ENCODE measurements around the gene TAX1BP1.

TAX1BP1 gene

DNA sequence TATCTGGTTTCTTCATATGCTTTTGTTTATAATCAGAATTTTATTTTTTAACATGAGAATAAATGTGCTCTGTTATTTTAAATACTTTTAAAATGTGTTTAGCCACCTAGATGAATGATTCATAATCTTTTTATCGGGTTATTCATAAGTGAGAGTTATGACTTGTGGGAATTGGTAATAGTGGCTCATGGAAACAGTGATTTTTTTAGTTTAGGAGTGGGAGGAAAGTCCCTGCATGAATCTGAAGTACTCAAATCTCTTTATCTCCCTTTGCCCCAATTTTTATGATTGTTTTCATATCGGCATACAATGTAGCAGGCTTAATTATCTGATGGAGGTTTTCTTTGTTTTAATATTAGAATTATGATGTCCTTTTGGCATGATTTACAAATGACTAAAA is 42.9 kb downstream of the TAX1BP1 start:
- no peak overlapping the region for H3K27ac ChIP-seq
- H3K27me3 ChIP-seq = no peaks in the 10 kb centered on the region
- H3K36me3 ChIP-seq = peaks cover 25 to 64% (median 40%) of the 10 kb centered on the region in 11 experiments
- peaks cover 3 to 74% (median 10%) of the 10 kb centered on the region in 11 experiments; a peak in 12 of 22 replicates for H4K20me1 ChIP-seq
- no peak overlapping the region for H3K4me2 ChIP-seq
- H3K4me3 ChIP-seq = no peak overlapping the region
- no peak overlapping the region for H3K9ac ChIP-seq
- H3K4me1 ChIP-seq = no peaks in the 10 kb centered on the region
- no peaks in the 10 kb centered on the region for H3K9me3 ChIP-seq (replicated peaks in 1 of 11)
- TF ChIP-seq Cebpa-rat (IDR thresholded peaks at IDR 0.05) = no peak

DNA sequence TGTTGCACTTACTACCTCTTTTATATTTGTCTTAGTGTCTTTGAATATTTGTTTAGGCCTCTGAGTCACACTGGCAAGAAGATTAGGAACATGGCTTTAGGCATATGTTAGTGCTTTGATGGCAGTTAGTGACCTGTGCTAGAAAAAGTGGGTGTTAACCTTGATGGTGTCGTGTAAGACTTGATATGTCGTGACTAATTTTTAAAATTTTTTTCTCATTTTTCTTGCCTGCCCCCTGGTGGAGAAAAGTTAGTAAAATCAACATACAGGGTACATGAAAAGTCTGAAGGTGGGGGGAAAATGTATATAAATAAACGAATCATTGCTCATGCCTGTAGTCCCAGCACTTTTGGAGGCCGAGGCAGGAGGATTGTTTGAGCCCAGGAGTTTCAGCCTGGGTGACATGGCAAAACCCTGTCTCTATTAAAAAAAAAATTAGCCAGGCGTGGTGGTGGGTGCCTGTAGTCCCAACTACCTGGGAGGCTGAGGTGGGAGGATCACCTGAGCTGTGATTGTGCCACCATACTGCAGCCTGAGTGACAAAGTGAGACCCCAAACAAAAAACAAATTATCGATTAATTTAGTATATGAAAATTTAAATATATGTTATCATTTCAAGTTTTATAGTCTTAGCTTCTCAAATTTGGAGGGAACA is 44.6 kb downstream of the TAX1BP1 start:
- no peak overlapping the region for H3K4me2 ChIP-seq
- no peak for TF ChIP-seq Cebpa-rat (IDR thresholded peaks at IDR 0.05)
- peaks cover 22 to 62% (median 45%) of the 10 kb centered on the region in 11 experiments for H3K36me3 ChIP-seq

DNA sequence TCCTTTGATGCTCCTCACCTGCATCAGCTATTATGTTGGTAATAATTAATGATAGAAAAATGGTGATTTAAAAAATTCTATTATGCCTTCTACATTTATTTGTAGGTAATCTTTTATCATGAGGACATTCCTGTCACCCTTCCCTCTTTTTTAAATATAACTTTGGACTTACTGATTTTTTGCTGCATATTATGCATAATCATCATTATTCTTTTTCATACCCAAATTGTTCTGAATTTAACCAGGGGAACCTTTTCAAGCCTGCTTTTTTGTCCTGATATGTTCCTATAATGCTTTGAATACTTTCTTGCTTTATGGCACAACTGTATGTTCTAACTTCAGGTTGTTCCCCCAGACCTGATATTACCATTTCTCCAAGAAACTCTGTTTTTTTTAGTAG is 48.5 kb downstream of the TAX1BP1 start:
- Histone ChIP-seq H3K9me3 (replicated peaks in 1 of 11) (no peaks in the 10 kb centered on the region), H3K4me3 (no peak overlapping the region), H4K20me1 (peaks cover 0 to 45% (median 2%) of the 10 kb centered on the region in 11 experiments; a peak in 10 of 22 replicates), H3K27me3 (no peaks in the 10 kb centered on the region), H3K9ac (no peak overlapping the region), H3K4me1 (no peaks in the 10 kb centered on the region; a peak in 1 of 20 replicates), H3K4me2 (no peak overlapping the region), H3K36me3 (peaks cover 39 to 72% (median 62%) of the 10 kb centered on the region in 11 experiments), H3K27ac (no peak overlapping the region)
- no peak for TF ChIP-seq Cebpa-rat (IDR thresholded peaks at IDR 0.05)

More for the DNA sequence above, 44.6 kb downstream of the TAX1BP1 start:
- Histone ChIP-seq H3K27me3 (no peaks in the 10 kb centered on the region), H3K9me3 (replicated peaks in 1 of 11) (no peaks in the 10 kb centered on the region), H3K4me1 (no peaks in the 10 kb centered on the region), H3K4me3 (no peak overlapping the region), H3K27ac (no peak overlapping the region), H4K20me1 (peaks cover 3 to 61% (median 9%) of the 10 kb centered on the region in 11 experiments; a peak in 12 of 22 replicates), H3K9ac (no peak overlapping the region)

DNA sequence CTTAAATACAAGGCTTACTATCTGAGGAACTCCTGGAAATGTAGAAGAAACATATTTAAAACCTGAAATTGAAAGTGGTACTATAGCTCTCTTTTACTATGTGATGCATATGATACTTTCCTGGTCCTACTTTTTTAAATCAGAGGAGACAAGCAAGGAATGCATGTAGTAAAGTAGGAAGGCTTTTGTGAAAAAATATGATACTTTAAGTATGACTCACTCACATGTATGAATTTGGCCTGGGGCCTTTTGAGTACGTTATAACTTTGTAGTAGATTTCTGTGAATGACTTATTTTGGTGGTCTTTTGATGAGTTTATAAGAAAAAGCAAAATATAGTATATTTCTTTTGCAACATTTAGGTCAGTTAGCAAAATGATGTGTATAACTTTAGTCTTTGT is 53.8 kb downstream of the TAX1BP1 start:
- H3K9me3 ChIP-seq (replicated peaks in 1 of 11) = no peaks in the 10 kb centered on the region
- no peak overlapping the region for H3K4me2 ChIP-seq
- peaks cover 55 to 83% (median 74%) of the 10 kb centered on the region in 11 experiments for H3K36me3 ChIP-seq
- peaks cover 0 to 14% (median 0%) of the 10 kb centered on the region in 11 experiments; a peak in 2 of 22 replicates for H4K20me1 ChIP-seq
- H3K9ac ChIP-seq = no peak overlapping the region
- no peaks in the 10 kb centered on the region for H3K27me3 ChIP-seq
- no peak for TF ChIP-seq Cebpa-rat (IDR thresholded peaks at IDR 0.05)
- no peak overlapping the region for H3K4me3 ChIP-seq
- no peak overlapping the region for H3K27ac ChIP-seq
- no peaks in the 10 kb centered on the region; a peak in 1 of 20 replicates for H3K4me1 ChIP-seq

DNA sequence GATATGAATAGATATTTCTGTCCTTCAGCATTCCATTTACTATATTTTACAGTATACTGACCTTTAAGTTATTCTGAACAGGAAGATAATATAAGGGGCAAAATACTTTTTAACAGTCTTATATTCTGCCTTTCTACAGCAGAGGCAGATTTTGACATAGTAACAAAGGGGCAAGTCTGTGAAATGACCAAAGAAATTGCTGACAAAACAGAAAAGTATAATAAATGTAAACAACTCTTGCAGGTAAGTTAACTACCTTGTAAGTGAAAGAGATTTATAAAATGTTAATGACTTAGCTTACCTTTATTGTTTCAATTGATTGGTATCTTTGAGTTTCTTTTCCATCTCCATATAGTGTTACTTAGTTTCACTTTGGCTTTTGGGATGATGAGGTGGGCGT is 56.0 kb downstream of the TAX1BP1 start:
- TF ChIP-seq Cebpa-rat (IDR thresholded peaks at IDR 0.05) = no peak
- Histone ChIP-seq H3K4me2 (no peak overlapping the region), H3K4me3 (no peak overlapping the region), H3K36me3 (peaks cover 54 to 93% (median 78%) of the 10 kb centered on the region in 11 experiments), H3K27me3 (no peaks in the 10 kb centered on the region), H3K27ac (no peak overlapping the region), H4K20me1 (peaks cover 0 to 5% (median 0%) of the 10 kb centered on the region in 11 experiments; a peak in 2 of 22 replicates), H3K4me1 (no peaks in the 10 kb centered on the region), H3K9me3 (replicated peaks in 1 of 11) (no peaks in the 10 kb centered on the region), H3K9ac (no peak overlapping the region)

DNA sequence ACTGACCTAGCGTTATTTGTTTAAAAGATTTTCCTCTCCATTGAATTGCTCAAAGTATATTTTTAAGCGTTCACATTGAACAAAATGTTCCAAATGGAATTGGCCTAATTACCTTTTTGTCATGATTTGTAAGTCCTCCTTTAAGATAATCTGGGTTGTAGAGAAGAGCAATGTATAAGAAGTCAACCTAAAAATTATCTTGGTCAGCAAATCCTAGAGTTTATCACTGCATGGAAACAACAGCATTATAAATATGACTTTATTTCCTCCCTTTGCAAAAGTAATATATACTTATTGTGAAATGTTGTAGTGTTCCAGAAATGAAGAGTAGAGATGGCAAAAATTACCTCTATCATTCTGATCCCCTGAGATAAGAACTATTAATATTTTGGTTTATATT is 59.2 kb downstream of the TAX1BP1 start:
- H3K36me3 ChIP-seq = peaks cover 32 to 97% (median 68%) of the 10 kb centered on the region in 11 experiments
- TF ChIP-seq Cebpa-rat (IDR thresholded peaks at IDR 0.05) = no peak
- H3K4me1 ChIP-seq = no peaks in the 10 kb centered on the region
- H3K9me3 ChIP-seq (replicated peaks in 1 of 11) = no peaks in the 10 kb centered on the region
- H3K4me2 ChIP-seq = no peak overlapping the region
- no peak overlapping the region for H3K4me3 ChIP-seq
- H4K20me1 ChIP-seq = 0 out of 22 replicates have a peak, but pooled peaks cover 0 to 5% (median 0%) of the 10 kb centered on the region in 11 experiments
- H3K27me3 ChIP-seq = no peaks in the 10 kb centered on the region
- H3K9ac ChIP-seq = no peak overlapping the region
- no peak overlapping the region for H3K27ac ChIP-seq

DNA sequence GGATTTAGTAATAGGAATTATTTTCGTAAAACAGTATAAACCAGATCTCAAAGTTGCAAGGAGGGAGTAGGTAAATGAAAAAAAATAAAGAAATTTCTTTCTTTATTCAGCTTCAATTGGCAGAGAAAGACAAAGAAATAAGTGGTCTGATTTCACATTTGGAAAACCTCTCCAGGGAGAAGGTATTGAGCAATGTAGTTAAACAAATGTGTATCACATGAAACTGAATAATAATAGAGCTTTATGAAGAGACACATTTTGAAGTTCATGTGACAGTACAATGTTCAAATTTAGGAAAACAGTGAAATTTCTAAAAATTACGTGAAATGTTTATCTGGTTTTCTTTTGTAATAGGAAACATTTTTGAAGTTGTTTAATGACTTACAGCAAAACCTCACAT is 63.0 kb downstream of the TAX1BP1 start:
- no peak overlapping the region for H3K4me3 ChIP-seq
- no peaks in the 10 kb centered on the region for H3K27me3 ChIP-seq
- H4K20me1 ChIP-seq = peaks cover 0 to 13% (median 0%) of the 10 kb centered on the region in 11 experiments; a peak in 2 of 22 replicates
- peaks cover 18 to 80% (median 47%) of the 10 kb centered on the region in 11 experiments; a peak in 20 of 22 replicates for H3K36me3 ChIP-seq
- H3K4me2 ChIP-seq = no peak overlapping the region
- H3K27ac ChIP-seq = no peak overlapping the region
- H3K4me1 ChIP-seq = peaks cover 0 to 5% (median 2%) of the 10 kb centered on the region in 10 experiments; a peak in 10 of 20 replicates
- no peaks in the 10 kb centered on the region for H3K9me3 ChIP-seq (replicated peaks in 1 of 11)
- no peak for TF ChIP-seq Cebpa-rat (IDR thresholded peaks at IDR 0.05)
- H3K9ac ChIP-seq = no peak overlapping the region

DNA sequence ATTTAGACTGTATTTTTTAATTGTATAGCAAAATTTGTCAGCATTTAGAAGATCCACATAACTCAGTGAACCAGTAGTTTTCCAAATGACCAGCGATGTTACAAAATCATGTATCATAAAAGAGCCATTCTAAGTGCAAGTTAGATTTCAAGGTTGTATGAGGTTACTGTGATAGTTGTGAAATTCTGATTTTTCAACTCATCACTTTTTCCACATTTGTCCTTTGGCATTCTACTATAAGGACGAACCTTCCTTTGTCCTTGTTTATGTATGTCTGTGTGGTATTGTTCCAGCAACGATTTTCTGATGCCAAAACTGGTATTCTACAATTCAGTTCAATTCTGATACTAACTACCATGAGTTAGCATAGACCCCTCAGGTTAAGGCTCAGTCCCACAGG is 64.2 kb downstream of the TAX1BP1 start:
- Histone ChIP-seq H3K27me3 (no peaks in the 10 kb centered on the region), H3K4me1 (peaks cover 5 to 13% (median 10%) of the 10 kb centered on the region in 10 experiments), H3K4me2 (no peak overlapping the region), H3K4me3 (no peak overlapping the region), H3K27ac (no peak overlapping the region), H3K36me3 (peaks cover 11 to 69% (median 36%) of the 10 kb centered on the region in 11 experiments; a peak in 19 of 22 replicates), H3K9me3 (replicated peaks in 1 of 11) (no peaks in the 10 kb centered on the region), H3K9ac (no peak overlapping the region), H4K20me1 (peaks cover 0 to 13% (median 0%) of the 10 kb centered on the region in 11 experiments; a peak in 2 of 22 replicates)
- no peak for TF ChIP-seq Cebpa-rat (IDR thresholded peaks at IDR 0.05)

DNA sequence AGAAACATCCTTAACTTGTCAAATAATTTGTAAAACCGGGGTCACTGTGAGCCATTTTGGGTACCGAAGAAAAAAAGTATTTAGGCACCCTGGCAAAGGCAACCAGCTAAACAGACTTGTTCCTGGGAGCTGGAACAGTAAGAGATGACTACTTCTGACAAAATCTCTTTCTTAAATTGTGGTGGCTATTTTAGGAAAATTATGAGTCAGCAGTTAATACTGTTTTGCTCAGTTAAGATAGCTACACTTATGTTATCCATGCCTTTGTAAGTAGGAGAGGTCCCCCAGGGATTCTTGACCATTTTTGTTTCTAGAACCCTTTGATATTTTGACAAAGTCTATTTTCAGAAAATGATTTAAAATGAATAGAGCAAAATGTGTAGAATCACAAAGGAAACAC is 68.7 kb downstream of the TAX1BP1 start:
- Histone ChIP-seq H3K4me2 (peak overlapping the region; percentile 11 to 47 (median 26); a peak in 10 of 22 replicates), H3K9ac (no peak overlapping the region)

More for the DNA sequence above, 68.7 kb downstream of the TAX1BP1 start:
- no peaks in the 10 kb centered on the region; a peak in 1 of 22 replicates for H3K9me3 ChIP-seq (replicated peaks in 1 of 11)
- H3K27me3 ChIP-seq = no peaks in the 10 kb centered on the region
- H3K27ac ChIP-seq = no peak overlapping the region
- no peak overlapping the region for H3K4me3 ChIP-seq
- peaks cover 22 to 69% (median 37%) of the 10 kb centered on the region in 11 experiments; a peak in 21 of 22 replicates for H3K36me3 ChIP-seq
- H4K20me1 ChIP-seq = peaks cover 0 to 34% (median 0%) of the 10 kb centered on the region in 11 experiments; a peak in 3 of 22 replicates
- peaks cover 5 to 13% (median 10%) of the 10 kb centered on the region in 10 experiments for H3K4me1 ChIP-seq
- no peak for TF ChIP-seq Cebpa-rat (IDR thresholded peaks at IDR 0.05)
